Skin epidermis (tissue), 12 donors: ENCODE data around the gene SNIP1.
"Not testable (repeated sequence)": the region's sequence is repeated elsewhere in the genome, so short reads cannot be mapped to it uniquely, and the experiment has no call there.

ENCODE experiments used
- H3K27ac ChIP-seq, 21 experiments: fragments of 200-600 bp; sonication (generic) in 11 of 21; one replicate each; pipeline ENCODE4 v1.5.0; 2020; ENCODE audit warnings: mild to moderate bottlenecking in 3 of 21, inconsistent platforms in 2 of 21, moderate library complexity in 2 of 21
- H3K4me3 ChIP-seq, 7 experiments: fragments of 200-600 bp; sonication (generic) in 2 of 7; one replicate each; pipeline ENCODE4 v1.5.0; 2020; ENCODE audit warnings: inconsistent platforms in 2 of 7, mild to moderate bottlenecking in 2 of 7, moderate library complexity in 1 of 7

Gene SNIP1

GRCh38 chr1:37553927-37554808 is at the start of gene SNIP1:
Gene SNIP1, minus strand, starts transcription at chr1:37554293. Its CDS starts 64 bp downstream, at chr1:37554229.
- Histone ChIP-seq H3K27ac (peak within 1 kb of the TSS; percentile 13 to 96 (median 90)), H3K4me3 (peak within 1 kb of the TSS; percentile 90 to 100 (median 99))

- H3K4me3 ChIP-seq: no peak overlapping the region
- H3K27ac ChIP-seq: no peak overlapping the region
Observed at GRCh38 chr1:37602750-37603694, 48.9 kb upstream of the SNIP1 start.

- H3K27ac ChIP-seq: no peak overlapping the region
- no peak overlapping the region for H3K4me3 ChIP-seq
Observed at GRCh38 chr1:37601441-37601840, 47.3 kb upstream of the SNIP1 start.

GRCh38 chr1:37599940-37600339 is 45.8 kb upstream of the SNIP1 start:
- Histone ChIP-seq H3K27ac (no peak overlapping the region), H3K4me3 (no peak overlapping the region)

GRCh38 chr1:37596182-37596667 is 42.1 kb upstream of the SNIP1 start:
- H3K4me3 ChIP-seq: peak overlapping the region; percentile 56 to 81 (median 70)
- peak overlapping the region in 18 of 21 experiments; percentile 46 to 88 (median 82) for H3K27ac ChIP-seq

- peak within 1 kb of the TSS; percentile 56 to 81 (median 70) for H3K4me3 ChIP-seq
- peak within 1 kb of the TSS; percentile 54 to 91 (median 83) for H3K27ac ChIP-seq
Observed at GRCh38 chr1:37595440-37596181, 41.5 kb upstream of the SNIP1 start, which contains the start of gene GNL2. Gene GNL2, minus strand, starts transcription at chr1:37595937. Its CDS starts 115 bp downstream, at chr1:37595822.

GRCh38 chr1:37593726-37594125 is 39.6 kb upstream of the SNIP1 start:
- no peak overlapping the region for H3K27ac ChIP-seq
- H3K4me3 ChIP-seq: no peak overlapping the region

GRCh38 chr1:37588939-37589338 is 34.8 kb upstream of the SNIP1 start:
- no peak overlapping the region for H3K4me3 ChIP-seq

GRCh38 chr1:37584544-37584943 is 30.5 kb upstream of the SNIP1 start:
- H3K27ac ChIP-seq, H3K4me3 ChIP-seq: not testable (repeated sequence)

More at GRCh38 chr1:37588939-37589338, 34.8 kb upstream of the SNIP1 start:
- H3K27ac ChIP-seq: no peak overlapping the region

GRCh38 chr1:37575692-37576091 is 21.6 kb upstream of the SNIP1 start:
- Histone ChIP-seq H3K27ac (peak overlapping the region in 3 of 21 experiments; percentile 17 to 40 (median 33)), H3K4me3 (no peak overlapping the region)

- no peak overlapping the region for H3K4me3 ChIP-seq
- peak overlapping the region in 2 of 21 experiments; percentile 17 to 33 for H3K27ac ChIP-seq
Observed at GRCh38 chr1:37574834-37575480, 20.9 kb upstream of the SNIP1 start.

- H3K4me3 ChIP-seq: no peak overlapping the region
- H3K27ac ChIP-seq: no peak overlapping the region
Observed at GRCh38 chr1:37570528-37571334, 16.6 kb upstream of the SNIP1 start.

- H3K27ac ChIP-seq: no peak overlapping the region
- no peak overlapping the region for H3K4me3 ChIP-seq
Observed at GRCh38 chr1:37567023-37567422, 12.9 kb upstream of the SNIP1 start.

- Histone ChIP-seq H3K4me3 (no peak overlapping the region), H3K27ac (peak overlapping the region in 1 of 21 experiments; percentile 28)
Observed at GRCh38 chr1:37564892-37565291, 10.8 kb upstream of the SNIP1 start.

- no peak overlapping the region for H3K27ac ChIP-seq
- H3K4me3 ChIP-seq: no peak overlapping the region
Observed at GRCh38 chr1:37562984-37563383, 8.9 kb upstream of the SNIP1 start.

- no peak overlapping the region for H3K4me3 ChIP-seq
Observed at GRCh38 chr1:37561133-37562132, 7.3 kb upstream of the SNIP1 start.

More at GRCh38 chr1:37561133-37562132, 7.3 kb upstream of the SNIP1 start:
- H3K27ac ChIP-seq: no peak overlapping the region
